NCI-H460 (cell line): ENCODE results near the gene SPECC1L. TPM values are rescaled to one million over a fixed set of nuclear protein-coding genes. Genes with fewer than 3 reads are reported as not detected.
"Not testable (repeated sequence)": the region's sequence is repeated elsewhere in the genome, so short reads cannot be mapped to it uniquely, and the experiment has no call there.

Experiments
- DNase-seq: peaks from one replicate; pipeline ENCODE4 v3.0.0-alpha.2; 2016; ENCODE audit warnings: low read depth; ENCODE audit errors: extremely low read depth
- total RNA-seq: library from RNA; depleted of rRNA; stranded (reverse); fragments of >200 nt; shearing (Covaris generic); gene quantifications from 2 replicates; pipeline ENCODE4 v1.2.3, GENCODE V29; 2014

SPECC1L gene
- total RNA-seq, 1 experiment from 2014 or later = 18.3 TPM

DNA sequence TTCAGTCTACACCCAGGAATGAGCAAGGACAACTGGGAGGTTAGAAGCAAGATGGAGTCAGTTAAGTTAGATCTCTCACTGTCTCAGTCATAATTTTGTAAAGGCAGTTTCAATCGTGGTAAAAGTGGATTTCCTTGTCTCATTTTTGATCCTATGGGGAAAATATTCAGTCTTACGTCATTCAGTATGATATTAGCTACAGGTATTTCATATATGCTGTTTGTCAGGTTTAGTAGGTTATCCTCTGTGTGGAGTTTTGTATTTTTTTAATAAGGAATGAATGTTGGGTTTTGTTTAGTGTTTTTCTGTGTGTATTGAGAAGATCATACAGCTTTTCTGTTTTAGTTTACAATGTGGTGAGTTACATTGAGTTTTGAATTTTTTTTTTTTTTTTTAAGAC is 11.8 kb downstream of the SPECC1L start:
- DNase-seq = no peak

DNA sequence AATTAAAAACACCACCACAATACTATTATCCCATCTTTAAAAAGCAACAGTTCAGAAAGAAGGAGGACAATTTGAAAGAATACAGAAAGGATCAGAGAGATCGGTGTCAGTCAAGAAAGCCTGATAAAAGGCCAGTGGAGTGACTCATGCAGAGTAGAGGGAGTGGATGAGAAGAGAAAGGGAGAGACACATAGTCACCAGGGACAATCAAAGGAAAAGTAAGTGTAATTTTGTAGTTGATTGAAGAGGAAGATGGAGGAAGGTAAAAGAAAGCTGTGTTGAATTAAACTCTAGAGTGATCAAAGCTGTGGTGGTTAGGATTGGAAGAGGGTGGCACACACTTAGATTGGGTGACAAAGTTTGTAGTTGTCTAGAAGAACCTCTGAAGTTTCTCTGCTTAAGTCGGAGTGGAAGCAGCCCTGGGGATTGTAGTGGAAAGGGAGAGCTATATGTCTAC is 14.1 kb downstream of the SPECC1L start:
- no peak for DNase-seq

DNA sequence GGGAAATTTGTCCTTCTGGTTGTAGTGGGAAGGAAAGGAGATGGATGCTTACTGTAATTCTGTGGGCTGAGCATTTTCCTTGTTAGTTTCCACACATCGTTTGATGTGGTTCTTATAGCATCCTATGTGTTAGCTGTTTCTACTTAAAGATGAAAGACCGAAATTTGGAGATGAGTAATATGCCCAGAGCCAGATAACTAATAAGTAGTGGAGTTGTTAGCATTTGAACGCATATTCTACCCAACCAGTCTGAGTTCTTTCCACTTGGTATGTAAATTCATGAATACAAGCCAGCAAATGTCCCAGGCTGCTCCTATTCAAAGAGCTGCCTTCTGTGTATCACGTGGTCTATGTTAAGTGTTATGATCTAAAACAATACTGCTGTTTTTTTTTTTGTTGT is 14.6 kb downstream of the SPECC1L start:
- DNase-seq = no peak

DNA sequence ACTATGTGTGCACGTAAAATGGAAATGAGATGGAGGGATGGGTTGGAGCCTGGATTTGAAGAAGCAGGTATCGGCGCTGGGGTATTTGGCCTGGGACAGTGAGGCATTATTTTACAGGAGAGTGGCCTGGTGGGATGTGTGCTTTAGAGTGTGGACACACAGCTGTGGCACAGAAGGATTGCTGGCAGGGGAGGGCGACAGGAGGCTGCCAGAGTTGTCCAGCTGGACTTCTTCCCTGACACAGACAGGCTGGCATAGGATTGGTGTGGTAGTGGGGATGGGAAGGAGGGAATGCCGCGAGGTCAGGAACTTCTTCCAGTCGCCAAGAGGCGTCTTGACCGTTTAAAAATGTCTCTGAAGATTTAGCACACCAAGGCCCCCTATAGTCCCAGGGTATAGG is 16.6 kb downstream of the SPECC1L start:
- not testable (repeated sequence) for DNase-seq

DNA sequence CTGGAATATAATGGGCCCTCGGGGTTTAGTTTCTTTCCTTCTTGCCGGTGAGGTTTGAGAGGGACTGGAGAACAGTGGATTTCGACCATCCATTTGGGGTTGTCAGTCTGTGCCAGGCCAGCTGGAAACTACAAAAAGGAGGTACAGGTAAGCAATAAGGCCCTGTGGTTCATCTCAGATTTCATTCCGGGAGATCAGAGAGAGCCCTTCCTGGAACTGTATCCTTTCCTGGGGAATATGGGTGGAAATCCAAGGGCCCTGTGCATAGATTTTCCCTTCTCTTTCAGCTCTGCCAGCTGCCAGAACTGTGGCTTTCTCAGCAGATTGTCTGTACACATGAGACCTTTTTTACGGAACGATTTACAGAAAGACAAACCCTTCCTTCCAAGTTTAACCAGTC is 17.2 kb downstream of the SPECC1L start:
- not testable (repeated sequence) for DNase-seq

DNA sequence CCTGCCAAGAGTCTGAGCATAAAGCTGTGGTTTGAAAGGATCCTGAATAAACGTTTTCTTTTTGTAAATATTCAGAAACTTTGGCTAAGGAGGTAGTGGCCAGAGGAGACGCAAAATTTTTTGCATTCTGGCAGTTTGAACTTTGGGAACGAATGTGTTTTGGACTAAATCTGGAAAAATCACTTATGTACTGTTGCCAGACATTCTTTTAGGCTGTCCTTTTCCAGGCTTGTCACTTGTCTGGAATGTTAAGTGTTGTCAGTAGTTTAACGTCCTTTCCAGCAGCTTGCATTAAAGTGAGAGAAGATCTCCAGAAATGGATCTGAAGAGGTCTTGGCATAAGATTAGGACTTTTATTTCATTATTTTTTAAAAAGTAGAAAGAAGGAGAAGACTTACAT is 18.5 kb downstream of the SPECC1L start:
- DNase-seq = no peak

DNA sequence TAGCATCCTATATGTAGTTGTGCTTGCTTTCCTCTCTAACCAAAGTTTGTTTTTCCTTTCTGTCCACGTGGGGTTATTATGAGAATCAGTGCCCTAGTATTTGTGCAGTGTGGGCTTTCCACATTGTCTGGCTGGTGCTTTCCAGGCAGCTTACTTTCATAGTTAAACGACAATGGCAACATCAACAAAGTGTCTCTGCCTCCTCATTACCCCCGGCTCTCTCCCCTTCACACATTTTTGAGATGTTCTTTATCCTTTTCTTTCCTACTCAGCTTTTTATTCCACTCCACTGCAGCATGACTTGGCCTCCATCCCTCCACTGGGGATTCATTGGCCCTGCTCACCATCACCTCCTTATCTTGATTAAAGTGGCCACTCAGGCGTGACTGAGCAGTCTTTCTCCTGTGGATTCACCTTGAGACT is 19.1 kb downstream of the SPECC1L start:
- no peak for DNase-seq

DNA sequence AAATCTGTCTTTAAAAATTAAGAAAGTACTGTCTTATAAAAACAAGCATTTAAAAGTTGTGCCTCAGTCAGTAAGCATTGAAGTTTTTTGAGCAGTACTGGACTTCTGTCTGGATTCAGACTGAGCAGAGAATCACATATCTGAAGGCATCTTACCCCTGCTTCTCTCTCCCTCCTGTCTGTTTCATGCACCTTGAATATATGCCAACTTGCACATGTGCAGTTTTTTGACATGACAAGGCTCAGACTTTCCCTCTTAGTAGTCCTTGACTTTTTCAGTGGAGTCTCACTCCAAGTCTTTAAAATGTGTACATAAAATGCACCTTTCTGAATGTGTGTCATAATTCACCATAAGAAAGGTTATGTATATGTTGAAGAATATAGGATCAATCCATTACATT is 19.8 kb downstream of the SPECC1L start:
- no peak for DNase-seq

DNA sequence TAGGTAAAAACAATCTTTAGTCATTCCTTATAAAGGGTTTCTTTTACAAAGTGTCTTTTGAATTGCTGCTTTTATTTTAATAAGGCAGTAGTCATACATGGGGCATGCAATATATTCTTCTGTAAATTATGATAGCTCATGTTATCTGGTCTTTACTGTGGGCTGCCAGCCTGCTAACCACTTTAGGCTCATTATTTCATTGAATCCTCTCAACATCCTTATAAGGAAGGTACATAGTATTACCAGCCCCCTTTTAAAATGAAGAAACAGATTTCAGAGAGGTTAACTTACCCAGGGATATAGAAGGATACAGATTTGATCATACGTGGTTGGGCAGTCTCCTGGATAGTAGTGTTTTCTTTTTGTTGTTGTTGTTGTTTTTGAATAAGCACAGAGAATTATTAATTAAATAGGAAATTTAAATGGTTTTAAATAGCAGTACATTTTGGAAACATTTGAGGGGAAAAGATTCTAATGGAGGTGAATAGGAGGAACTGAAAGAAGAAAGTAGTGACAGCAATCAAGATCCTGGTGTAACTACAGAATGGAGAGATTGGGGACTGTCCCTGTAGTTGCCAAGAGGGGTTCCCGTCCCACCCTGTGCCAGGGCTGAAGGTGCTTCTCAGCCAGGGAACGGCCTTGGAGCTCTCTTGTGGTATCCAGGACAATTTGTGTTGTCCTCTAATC is 21.0 kb downstream of the SPECC1L start:
- DNase-seq = no peak

DNA sequence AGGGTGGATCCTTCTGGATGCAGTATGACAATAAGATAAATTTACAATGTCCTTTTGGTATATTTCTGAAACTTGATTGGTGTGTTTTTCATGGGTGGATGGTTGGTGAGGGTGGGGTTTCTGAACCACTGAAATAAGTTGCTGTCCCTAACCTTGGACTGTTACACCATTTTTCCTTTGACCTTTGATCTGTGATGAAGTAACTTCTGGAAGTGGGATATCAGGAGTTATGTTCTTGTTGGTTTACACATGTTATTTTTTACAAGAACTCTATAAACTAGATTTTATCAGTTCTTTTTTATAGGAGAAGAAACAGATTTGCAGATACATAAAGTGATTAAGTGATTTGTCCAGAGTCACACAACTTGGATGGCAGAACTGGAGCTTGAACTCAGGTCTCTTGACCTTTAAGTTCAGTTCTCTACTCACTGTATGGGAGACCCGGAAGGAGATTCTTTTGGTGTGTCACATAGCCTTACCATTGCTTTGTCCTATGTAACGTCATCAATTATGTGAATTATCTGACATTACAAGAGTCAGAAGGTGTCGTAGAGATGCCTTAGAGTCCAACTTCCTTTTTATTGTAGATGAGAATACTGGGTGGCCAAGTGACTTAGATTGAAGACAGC is 21.7 kb downstream of the SPECC1L start:
- not testable (repeated sequence) for DNase-seq

DNA sequence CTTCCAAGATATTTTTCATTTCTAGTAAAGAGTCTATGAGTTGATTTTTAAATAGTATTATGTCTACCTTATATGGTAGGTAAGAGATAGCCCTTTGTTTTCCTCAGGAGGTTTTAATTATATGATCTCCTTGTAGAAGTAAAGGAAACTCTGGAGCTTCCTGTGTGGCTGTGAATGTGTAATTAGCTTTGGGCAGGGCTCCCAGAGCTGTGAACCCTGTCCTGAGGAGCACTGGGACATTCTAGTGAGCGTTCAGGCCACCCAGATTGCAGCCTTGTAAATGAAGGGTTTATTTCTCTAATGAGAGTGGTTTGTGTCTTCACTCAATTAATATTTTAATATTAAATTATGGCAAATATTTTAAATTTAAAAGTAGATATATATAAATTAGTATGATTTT is 24.3 kb downstream of the SPECC1L start:
- DNase-seq = not testable (repeated sequence)

DNA sequence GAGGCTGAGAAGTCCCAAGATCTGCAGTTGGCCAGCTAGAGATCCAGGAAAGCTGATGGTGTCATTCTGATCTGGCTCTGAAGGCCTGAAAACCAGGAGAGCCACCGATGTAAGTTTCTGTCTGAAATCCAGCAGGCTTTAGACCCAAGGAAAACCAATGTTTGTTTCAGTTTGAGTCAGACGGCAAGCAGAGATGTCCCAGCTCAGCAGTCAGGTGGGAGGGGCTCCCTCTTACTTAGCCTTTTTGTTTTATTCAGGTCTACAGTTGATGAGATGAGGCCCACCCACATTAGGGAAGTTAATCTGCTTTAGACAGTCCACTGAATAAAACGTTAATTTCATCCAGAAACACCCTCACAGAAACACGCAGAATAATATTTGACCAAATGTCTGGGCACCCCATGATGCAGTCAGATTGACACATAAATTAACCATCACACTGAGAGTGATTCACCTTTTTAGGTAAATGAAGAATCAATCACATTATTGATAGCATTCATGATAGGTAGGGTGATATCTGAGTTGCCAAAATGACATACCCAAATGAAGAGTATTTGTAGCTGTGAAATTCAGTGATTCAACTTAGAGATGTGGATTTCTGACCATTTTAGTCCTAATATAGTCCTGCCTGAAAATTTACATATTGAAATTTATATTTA is 28.0 kb downstream of the SPECC1L start:
- DNase-seq = not testable (repeated sequence)

DNA sequence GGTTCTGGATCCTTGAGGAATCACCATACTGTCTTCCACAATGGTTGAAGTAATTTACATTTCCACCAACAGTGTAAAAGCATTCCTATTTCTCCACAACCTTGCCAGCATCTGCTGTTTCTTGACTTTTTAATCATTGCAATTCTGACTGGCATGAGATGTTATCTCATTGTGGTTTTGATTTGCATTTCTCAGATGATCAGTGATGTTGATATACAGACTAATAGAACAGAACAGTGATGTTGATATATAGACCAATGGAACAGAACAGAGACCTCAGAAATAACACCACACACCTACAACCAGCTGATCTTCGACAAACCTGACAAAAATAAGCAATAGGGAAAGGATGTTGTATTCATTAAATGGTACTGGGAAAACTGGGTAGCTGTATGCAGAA is 29.9 kb downstream of the SPECC1L start:
- DNase-seq = not testable (repeated sequence)

DNA sequence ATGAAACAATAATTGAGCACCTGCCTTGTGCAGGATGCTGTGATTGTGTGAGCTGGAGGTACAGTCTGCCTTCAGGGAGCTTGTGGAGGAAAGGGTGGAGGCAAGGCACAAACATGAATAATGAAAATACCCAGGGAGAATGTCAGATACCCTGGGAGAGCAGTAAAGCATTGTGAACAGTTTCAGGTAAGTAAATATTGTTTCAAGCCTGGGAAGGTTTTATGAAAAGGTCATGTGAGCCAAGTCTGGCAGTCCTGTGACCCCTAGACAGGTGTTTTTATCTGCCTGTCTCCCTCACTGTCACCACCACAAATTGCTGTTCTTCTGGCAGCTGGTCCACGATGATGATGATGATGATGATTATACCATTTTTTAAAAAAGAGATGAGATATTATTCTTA is 32.0 kb downstream of the SPECC1L start:
- no peak for DNase-seq

DNA sequence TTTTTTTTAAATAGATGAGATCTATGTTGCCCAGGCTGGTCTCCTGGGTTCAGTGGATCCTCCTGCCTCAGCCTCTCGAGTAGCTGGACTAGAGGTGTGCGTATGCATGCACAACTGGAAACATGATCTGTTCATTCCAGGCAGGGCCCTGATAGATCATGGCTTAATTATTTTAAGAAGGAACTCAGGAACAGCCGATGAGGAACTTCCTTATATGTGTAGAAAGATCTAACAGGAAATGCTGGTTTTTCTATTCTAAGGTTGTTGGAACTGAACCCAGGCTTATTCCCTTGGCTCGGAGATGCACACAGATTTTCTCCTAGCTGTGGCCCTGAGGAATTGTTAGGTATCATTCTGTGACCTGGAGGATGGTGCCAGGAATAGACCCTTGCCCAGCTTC is 32.4 kb downstream of the SPECC1L start:
- no peak for DNase-seq

DNA sequence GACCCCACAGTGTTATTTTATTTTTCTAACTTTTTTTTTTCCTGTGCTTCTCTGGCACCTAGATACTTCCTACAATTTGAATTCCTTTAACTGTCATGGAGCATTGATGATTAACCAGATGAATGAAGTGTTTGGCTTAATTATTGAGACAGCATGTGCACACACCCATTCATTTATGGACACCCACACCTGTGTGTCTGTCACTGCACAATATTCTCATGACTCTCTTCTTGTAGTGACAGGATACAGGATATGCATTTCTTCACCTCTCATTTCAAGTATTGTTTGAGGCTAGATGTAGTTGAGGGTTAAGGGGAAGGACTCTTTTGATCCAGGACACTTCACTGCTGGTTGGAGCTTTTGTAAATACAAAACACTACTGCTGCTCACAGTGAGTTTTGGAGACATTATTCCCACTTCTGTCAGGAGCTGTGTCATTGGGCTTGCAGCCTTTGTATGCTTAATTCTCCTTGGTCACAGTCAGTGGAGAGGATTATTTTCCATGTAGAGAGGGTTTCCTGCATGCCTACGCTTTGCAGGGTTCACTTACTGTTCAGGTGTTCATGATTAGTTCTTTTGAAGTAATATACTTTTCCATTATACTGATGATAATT is 33.5 kb downstream of the SPECC1L start:
- DNase-seq = no peak

DNA sequence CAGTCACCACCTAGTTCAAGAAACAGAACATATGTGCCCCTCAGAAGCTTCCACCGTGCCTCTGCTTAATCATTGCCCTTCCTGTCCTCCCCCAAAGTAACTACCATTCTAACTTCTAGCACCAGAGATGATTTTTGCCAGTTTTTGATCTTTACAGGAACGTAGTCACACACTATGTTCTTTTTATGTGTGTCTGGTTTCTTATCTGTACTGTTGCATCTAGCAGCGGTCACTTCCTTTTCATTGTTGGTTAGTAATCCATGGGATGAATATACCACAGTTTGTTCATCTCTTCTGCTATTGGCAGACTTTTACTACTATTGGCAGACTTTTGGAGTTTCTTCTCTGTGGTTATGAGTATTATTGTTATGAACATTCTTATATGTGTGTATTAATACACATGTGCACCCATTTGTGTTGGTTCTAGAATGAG is 34.6 kb downstream of the SPECC1L start:
- no peak for DNase-seq

DNA sequence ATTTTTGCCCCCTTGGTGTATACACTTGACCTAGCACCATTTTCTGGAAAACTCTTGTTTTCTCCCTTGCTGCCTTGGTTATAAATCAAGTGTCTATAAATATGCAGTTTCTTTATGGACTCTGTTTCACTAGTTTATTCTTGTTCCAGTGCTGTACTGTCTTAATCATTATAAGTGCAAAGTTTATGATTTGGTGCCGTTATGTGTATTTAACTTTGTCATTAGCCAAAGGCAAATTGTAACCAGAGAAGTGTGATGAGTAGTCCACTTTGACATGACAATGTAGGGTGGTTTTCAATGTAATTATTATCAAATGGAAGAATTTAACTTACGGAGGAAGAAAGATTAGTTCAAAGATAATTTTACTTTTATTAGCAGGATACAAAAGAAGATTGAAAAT is 40.3 kb downstream of the SPECC1L start:
- no peak for DNase-seq

DNA sequence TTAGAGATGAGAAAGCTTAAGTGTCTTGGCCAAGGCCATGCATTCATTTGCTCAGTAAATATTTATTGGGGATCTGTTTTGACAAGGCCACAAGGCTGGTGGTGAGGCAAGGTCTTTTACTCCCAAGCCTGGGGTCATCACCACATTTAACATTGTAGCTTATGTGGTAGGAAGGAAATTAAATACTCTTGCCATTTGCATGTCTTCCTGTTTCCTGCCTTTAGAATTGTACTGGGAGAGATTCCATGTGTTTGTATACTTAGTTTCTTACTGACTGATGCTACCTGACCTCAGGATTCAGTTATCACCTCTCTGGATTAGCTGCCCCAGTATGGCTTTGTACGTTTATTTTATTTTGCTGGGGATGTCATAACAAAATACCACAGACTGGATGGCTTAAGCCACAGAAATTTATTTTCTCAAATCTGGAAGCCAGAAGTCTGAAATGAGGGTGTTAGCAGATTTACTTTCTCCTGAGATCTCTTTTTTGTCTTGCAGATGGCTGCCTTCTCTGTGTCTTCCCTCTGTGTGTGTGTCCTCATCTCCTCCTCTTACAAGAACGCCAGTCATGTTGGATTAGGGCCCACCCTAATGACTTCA is 44.8 kb downstream of the SPECC1L start:
- no peak for DNase-seq

DNA sequence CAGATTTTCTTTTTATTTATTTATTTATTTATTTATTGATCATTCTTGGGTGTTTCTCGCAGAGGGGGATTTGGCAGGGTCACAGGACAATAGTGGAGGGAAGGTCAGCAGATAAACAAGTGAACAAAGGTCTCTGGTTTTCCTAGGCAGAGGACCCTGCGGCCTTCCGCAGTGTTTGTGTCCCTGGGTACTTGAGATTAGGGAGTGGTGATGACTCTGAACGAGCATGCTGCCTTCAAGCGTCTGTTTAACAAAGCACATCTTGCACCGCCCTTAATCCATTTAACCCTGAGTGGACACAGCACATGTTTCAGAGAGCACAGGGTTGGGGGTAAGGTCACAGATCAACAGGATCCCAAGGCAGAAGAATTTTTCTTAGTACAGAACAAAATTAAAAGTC is 45.6 kb downstream of the SPECC1L start:
- DNase-seq = not testable (repeated sequence)

DNA sequence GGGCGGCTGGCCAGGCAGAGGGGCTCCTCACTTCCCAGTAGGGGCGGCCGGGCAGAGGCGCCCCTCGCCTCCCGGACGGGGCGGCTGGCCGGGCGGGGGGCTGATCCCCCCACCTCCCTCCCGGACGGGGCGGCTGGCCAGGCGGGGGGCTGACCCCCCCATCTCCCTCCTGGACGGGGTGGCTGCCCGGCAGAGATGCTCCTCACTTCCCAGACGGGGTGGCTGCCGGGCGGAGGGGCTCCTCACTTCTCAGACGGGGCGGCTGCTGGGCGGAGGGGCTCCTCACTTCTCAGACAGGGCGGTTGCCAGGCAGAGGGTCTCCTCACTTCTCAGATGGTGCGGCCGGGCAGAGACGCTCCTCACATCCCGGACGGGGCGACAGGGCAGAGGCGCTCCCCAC is 46.9 kb downstream of the SPECC1L start:
- DNase-seq = not testable (repeated sequence)
